GM10248 (cell line): Measurements from ENCODE around the gene ANKRD2.
A peak's percentile ranks its signal among the peaks of the same experiment; 100 is the strongest.

Source experiments
- CTCF ChIA-PET: fragments of 300-600 bp; sonication (Branson Sonifier 250); formaldehyde crosslinking; extraction: SDS; loops from one replicate; lab custom pipeline; 2021; ENCODE audit warnings: antibody characterized with exemption; lab: Yijun Ruan, JAX
- POLR2A ChIA-PET: fragments of 350-650 bp; sonication (Branson Sonifier 250); formaldehyde crosslinking; extraction: SDS; loops from one replicate; lab custom pipeline; 2020; ENCODE audit warnings: antibody characterized with exemption; lab: Yijun Ruan, JAX
- DNase-seq: peaks from one replicate; pipeline ENCODE4 v3.0.0; 2012; ENCODE audit errors: extremely low spot score
- TF ChIP-seq, protein P1 (sequence below): IDR thresholded peaks from 2 replicates; pipeline ENCODE4 v1.5.1; 2012; ENCODE audit warnings: mild to moderate bottlenecking, low read depth; ENCODE audit errors: extremely low read depth, missing control alignments, control extremely low read depth

ANKRD2 gene

DNA sequence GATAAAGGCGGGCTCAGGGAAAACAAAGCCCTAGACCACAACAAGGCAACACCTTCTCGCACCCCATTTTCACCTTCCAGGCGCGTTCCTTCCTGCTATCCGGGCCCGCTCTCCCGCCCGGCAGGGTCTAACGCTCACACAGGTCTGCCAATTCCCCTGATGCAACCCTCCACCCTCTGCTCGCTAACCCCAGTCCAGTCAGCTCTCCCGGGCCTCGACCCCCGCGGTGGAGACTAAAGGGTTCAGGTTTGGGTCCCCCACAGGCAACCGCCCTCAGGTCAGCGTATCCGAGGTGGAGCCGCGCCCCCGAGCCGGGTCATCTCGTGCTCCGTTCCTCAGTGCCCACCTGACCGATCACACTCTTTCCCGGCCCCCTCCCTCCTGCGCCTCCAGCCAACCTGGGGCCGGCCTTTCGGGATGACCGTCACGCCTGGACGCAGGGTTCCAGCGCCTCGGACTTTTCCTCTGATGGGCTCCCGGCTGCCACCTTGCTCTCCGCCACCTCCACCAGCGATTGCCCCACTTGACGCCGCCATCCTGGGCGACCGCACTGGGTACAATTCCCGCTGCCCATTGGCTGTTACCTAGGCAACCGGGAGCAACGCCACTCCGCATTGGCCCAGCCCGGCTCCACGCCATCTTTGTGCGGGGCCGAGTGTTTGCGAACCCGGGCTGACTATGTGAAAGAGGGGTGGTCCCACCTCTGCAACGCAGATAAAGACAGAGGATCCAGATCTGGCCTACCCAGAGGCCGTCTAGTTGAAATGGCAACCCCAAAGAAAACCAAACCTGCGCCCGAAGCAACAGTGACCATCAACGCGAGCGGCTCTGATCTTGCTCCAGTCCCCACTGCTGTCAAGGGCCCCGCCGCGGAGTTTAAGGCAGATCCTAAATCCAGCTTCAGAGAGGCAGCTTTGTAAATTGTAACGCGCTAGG is 60.6 kb downstream of the ANKRD2 start, which contains the start of gene MORN4:
Gene MORN4 (minus strand): TSS at position 552 of the 936 bp plus-strand sequence. CDS start 13,847 bp downstream, outside the sequence.
- TF ChIP-seq, protein P1, sequence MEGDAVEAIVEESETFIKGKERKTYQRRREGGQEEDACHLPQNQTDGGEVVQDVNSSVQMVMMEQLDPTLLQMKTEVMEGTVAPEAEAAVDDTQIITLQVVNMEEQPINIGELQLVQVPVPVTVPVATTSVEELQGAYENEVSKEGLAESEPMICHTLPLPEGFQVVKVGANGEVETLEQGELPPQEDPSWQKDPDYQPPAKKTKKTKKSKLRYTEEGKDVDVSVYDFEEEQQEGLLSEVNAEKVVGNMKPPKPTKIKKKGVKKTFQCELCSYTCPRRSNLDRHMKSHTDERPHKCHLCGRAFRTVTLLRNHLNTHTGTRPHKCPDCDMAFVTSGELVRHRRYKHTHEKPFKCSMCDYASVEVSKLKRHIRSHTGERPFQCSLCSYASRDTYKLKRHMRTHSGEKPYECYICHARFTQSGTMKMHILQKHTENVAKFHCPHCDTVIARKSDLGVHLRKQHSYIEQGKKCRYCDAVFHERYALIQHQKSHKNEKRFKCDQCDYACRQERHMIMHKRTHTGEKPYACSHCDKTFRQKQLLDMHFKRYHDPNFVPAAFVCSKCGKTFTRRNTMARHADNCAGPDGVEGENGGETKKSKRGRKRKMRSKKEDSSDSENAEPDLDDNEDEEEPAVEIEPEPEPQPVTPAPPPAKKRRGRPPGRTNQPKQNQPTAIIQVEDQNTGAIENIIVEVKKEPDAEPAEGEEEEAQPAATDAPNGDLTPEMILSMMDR: no peak
- POLR2A ChIA-PET: no interaction called here
- DNase-seq: peak; percentile 91
- CTCF ChIA-PET: interaction anchor here (1.3 kb wide), 1 partner anchor 29 kb away, joined by 3 read pairs; no protein-coding TSS in a partner anchor
